HEK293T (cell line): ENCODE data around the gene RAB3A.

Experiments
- BHLHE40 ChIP-seq: fragments of 450-650 bp; IDR thresholded peaks from 2 replicates; pipeline ENCODE4 v1.6.1; 2016; ENCODE audit warnings: mild to moderate bottlenecking, moderate library complexity, borderline replicate concordance
- CTBP1 ChIP-seq: fragments of 450-650 bp; IDR thresholded peaks from 2 replicates; pipeline ENCODE4 v1.6.1; 2016; ENCODE audit warnings: borderline replicate concordance
- FOXA1 ChIP-seq: fragments of 450-650 bp; IDR thresholded peaks from 2 replicates; pipeline ENCODE4 v1.6.1; 2016; ENCODE audit warnings: mild to moderate bottlenecking
- FOXM1 ChIP-seq: fragments of 450-650 bp; IDR thresholded peaks from 2 replicates; pipeline ENCODE4 v1.6.1; 2017; ENCODE audit warnings: mild to moderate bottlenecking, borderline replicate concordance
- HDGF ChIP-seq: fragments of 450-650 bp; IDR thresholded peaks from 2 replicates; pipeline ENCODE4 v1.6.1; 2017; ENCODE audit warnings: antibody characterized with exemption, borderline replicate concordance
- LEF1 ChIP-seq: fragments of 450-650 bp; IDR thresholded peaks from 2 replicates; pipeline ENCODE4 v1.6.1; 2017; ENCODE audit warnings: mild to moderate bottlenecking, borderline replicate concordance
- NFRKB ChIP-seq: fragments of 450-650 bp; IDR thresholded peaks from 2 replicates; pipeline ENCODE4 v1.6.1; 2016; ENCODE audit warnings: mild to moderate bottlenecking, moderate library complexity
- SP1 ChIP-seq: fragments of 450-650 bp; IDR thresholded peaks from 2 replicates; pipeline ENCODE4 v1.6.1; 2017
- ZNF384 ChIP-seq: fragments of 450-650 bp; IDR thresholded peaks from 2 replicates; pipeline ENCODE4 v1.6.1; 2016

DNA sequence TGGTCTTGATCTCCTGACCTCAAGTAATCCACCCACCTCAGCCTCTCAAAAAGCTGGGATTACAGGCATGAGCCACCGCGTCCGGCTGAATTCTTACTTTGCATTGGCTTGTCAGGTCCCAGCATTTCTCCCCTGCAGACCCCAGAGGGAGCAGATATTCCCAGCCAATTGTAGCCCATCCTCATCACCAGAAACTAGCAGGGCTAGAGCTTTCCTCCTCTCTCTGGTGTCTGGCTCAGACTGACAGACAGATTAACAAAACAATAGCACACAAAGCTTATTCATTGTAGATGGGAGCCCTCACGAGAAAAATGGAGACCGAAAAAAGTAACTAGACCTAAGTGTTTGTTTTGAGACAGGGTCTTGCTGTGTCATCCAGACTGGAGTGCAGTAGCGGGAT, 18.3 kb downstream of the RAB3A start:
- TF ChIP-seq CTBP1 (no peak), BHLHE40 (no peak), NFRKB (no peak), FOXA1 (no peak), SP1 (no peak), FOXM1 (no peak), HDGF (no peak), LEF1 (no peak), ZNF384 (no peak)
